Daoy (cell line): ENCODE measurements around the gene XNDC1N. TPM values are rescaled to one million over a fixed set of nuclear protein-coding genes. Genes with fewer than 3 reads are reported as not detected.
"Not testable (repeated sequence)": the region's sequence is repeated elsewhere in the genome, so short reads cannot be mapped to it uniquely, and the experiment has no call there.

Experiments used
- DNase-seq: peaks from one replicate; pipeline ENCODE4 v3.0.0-alpha.2; 2015; ENCODE audit warnings: low read depth
- total RNA-seq: library from RNA; depleted of rRNA; stranded (reverse); fragments of >200 nt; shearing (Covaris generic); gene quantifications from 2 replicates; pipeline ENCODE4 v1.2.3, GENCODE V29; 2014

XNDC1N gene
- total RNA-seq, 1 experiment from 2014 or later = 8.6 TPM

DNA sequence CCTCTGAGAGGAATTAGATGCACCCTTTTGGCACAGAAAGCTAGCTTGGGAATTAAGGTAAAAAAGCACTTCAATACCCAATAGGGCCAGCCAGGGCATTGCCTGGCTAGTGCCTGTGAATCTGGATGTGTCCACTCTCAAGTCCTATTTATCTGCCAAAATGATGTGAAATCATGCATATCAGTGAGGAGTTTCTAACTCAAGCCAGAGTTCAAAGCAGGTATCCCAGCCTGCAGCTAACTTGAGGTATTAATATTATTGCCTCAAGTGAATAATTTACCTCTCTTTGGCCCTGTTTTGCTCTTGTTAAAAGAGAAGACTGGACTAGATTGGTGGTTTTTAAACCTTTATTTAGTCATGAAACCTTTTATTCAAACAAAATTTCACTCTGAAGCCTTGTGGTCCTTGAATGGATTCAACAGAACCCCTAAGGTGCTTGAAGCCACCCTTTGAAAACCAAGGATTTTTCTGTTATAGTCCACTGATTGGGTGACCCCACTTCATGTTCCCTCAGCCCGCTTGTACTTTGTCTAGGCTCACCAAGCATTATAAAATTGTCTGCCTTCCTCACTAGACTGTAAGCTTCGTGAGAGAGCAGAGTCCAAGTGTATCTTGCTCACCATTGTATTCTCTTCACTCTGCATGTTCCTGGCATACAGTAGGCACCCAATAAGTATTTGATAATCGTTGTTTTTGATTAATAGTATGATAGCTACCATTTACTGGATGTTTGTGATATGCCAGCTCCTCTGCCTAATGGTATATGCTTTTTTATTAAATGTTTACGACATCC is 4.9 kb upstream of the XNDC1N start:
- DNase-seq = no peak

- no peak for DNase-seq
Measured at GRCh38 chr11:71931245-71931602, 2.8 kb upstream of the XNDC1N start.

DNA sequence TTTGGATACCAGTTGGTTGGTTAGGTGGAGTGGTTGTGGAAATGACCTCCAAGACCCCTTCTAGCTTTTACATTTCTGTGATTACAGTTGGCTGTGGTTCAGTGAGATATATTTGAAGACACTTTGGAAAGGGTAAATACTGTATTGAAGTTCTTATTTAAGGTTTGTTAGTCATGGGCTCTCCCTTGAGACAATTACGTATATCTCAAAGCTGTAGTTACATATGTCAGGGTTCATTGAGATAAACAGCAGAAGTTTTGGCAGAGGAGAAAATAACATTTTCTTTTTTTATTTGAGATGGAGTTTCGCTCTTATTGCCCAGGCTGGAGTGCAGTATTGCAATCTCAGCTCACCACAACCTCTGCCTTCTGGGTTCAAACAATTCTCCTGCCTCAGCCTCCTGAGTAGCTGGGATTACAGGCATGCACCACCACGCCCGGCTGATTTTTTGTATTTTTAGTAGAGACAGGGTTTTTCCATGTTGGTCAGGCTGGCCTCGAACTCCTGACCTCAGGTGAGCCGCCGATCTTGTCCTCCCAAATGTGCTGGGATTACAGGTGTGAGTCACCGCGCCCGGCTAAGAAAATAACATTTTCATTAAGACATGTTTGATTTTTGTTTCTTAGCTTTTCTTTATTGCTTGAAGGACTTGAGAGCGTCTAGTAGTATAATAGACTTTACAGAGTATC is 2.3 kb upstream of the XNDC1N start:
- no peak for DNase-seq

- no peak for DNase-seq
Measured at GRCh38 chr11:71929491-71929890, 1.1 kb upstream of the XNDC1N start.

DNA sequence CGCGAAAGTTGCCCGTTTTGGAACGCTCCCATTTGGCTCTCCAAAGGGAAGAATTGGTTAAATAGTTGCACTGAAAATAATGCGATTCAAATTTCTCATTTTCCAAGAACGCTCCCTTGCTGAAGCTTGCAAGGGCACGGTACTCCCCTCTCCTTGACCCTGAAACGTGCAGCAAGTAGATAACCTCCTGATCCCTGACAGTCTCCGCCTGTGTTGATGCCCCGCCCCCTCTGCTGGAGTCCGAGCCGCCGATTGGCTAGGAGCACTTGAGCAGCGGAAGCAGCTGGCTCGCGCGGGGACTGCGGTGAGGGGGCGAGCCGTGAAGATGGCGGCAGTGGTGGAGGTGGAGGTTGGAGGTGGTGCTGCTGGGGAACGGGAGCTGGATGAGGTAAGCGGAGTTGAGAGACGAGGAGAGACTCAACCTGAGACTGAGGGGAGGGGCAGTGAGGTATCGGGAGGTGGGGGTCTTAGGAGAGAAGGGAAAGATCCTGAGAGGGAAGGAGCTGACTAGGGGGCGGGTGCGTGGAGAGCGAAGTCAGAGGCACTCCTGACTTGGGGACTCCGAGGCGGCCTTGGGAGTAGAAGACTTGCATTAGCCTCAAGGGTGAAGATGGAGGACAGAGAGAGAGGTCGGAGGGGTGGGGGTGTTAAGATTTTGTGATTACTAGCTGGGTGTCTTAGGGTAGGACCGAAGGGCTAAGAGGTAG is 496 bp upstream of the XNDC1N start, which contains the start of gene RNF121:
Gene RNF121, plus strand, starts transcription at position 310 of the 707 bp plus-strand sequence. Its CDS starts 16 bp downstream, at position 326.
- peak; percentile 97 for DNase-seq

- DNase-seq = no peak
Measured at GRCh38 chr11:71917646-71918140, 10.7 kb downstream of the XNDC1N start.

- no peak for DNase-seq
Measured at GRCh38 chr11:71914617-71915189, 13.7 kb downstream of the XNDC1N start.

GRCh38 chr11:71913756-71914526 is 14.5 kb downstream of the XNDC1N start:
- no peak for DNase-seq

GRCh38 chr11:71911986-71912340 is 16.4 kb downstream of the XNDC1N start:
- not testable (repeated sequence) for DNase-seq

- DNase-seq = peak; percentile 53
Measured at GRCh38 chr11:71911321-71911985, 16.9 kb downstream of the XNDC1N start.

DNA sequence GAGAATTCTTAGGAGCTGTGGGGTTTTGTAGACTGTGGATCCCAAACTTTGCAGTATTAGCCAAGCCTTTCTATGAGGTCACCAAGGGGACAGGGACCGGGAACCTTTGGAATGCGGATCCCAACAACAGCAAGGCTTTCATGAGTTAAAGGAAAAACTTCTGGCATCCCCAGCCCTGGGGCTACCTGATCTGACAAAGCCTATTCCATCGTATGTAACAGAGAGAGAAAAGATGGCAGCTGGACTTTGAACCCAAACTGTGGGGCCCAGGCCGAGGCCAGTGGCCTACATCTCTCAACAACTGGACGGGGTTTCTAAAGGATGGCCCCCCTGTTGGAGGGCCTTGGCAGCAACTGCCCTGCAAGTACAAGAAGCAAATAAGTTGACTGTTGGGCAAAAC is 17.6 kb downstream of the XNDC1N start:
- not testable (repeated sequence) for DNase-seq

- no peak for DNase-seq
Measured at GRCh38 chr11:71908218-71908617, 20.2 kb downstream of the XNDC1N start.

DNA sequence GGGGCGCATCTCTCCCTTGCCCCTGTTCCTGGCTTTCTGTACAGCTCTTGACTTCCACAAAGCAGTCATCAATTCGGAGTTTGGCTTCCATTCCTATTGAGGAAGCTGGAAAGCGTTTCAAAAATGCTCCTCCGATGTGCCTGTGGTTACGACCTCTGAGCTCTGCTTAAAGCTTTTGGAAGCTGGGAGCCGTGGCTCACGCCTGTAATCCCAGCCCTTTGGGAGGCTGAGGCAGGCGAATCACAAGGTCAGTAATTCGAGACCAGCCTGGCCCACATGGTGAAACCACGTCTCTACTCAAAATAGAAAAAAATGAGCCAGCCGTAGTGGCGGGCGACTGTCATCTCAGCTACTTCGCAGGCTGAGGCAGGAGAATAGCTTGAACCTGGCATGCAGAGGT is 27.3 kb downstream of the XNDC1N start:
- DNase-seq = not testable (repeated sequence)

DNA sequence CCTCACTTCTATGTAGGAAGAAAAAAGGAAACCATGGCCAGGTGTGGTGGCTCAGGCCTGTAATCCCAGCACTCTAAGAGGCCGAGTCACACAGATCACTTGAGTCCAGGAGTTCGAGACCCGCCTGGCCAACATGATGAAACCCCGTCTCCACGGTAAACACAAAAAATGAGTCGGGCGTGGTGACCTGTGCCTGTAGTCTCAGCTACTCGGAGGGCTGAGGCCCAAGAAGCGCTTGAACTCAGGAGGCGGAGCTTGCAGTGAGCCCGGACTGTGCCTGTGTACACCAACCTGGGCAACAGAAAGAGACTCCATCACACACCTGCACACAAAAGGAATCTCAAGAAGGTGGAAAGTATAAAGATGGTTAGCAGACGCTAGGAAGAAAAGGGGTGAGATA is 32.4 kb downstream of the XNDC1N start:
- DNase-seq = no peak

GRCh38 chr11:71889181-71889872 is 39.1 kb downstream of the XNDC1N start:
- not testable (repeated sequence) for DNase-seq

DNA sequence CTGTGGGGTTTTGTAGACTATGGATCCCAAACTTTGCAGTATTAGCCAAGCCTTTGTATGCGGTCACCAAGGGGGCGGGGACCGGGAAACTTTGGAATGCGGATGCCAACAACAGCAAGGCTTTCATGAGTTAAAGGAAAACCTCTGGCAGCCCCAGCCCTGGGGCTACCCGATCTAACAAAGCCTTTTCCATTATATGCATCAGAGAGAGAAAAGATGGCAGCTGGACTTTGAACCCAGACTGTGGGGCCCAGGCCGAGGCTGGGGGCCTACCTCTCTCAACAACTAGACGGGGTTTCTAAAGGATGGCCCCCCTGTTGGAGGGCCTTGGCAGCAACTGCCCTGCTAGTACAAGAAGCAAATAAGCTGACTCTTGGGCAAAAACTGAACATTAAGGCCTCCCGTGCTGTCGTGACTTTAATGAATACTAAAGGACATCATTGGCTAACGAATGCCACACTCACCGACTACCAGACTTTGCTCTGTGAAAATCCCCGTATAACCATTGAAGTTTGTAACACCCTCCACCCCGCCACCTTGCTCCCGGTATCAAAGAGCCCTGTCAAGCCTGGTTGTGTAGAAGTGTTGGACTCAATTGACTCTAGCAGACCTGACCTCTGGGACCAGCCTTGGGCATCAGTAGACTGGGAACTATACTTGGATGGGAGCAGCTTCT is 39.9 kb downstream of the XNDC1N start:
- DNase-seq = not testable (repeated sequence)

- not testable (repeated sequence) for DNase-seq
Measured at GRCh38 chr11:71885806-71886205, 42.6 kb downstream of the XNDC1N start.
